SU-DHL-6 (cell line): Measurements from ENCODE around the gene GAB4.
"Not testable (repeated sequence)": the region's sequence is repeated elsewhere in the genome, so short reads cannot be mapped to it uniquely, and the experiment has no call there.

Source experiments
- CTCF ChIP-seq: fragments of 200-600 bp; sonication (generic); IDR thresholded peaks from one replicate; pipeline ENCODE4 v1.5.1; 2017; ENCODE audit warnings: antibody characterized with exemption, mild to moderate bottlenecking, low read length, moderate library complexity; ENCODE audit not compliant: insufficient read depth, poor library complexity, severe bottlenecking
- EZH2phosphoT487 ChIP-seq: fragments of 200-600 bp; sonication (generic), shearing (Covaris generic); conservative IDR thresholded peaks from 2 replicates; pipeline ENCODE4 v1.6.1; 2018; ENCODE audit warnings: mild to moderate bottlenecking, antibody characterized with exemption, low read length, moderate library complexity, mixed read lengths

GRCh38 chr22:16914911-16915310, 93.1 kb downstream of the GAB4 start:
- not testable (repeated sequence) for TF ChIP-seq CTCF, EZH2phosphoT487
